HG03039 (cell line): ENCODE data around the gene ATP11A.

Experiments used
- ATAC-seq: cut with Tn5 transposase; IDR thresholded peaks from one replicate; pipeline ENCODE4 v1.9.1; 2021; ENCODE audit warnings: mild to moderate bottlenecking, moderate library complexity; ENCODE audit not compliant: unreplicated experiment

ATP11A gene

GRCh38 chr13:112812306-112813055, 122.6 kb downstream of the ATP11A start:
- ATAC-seq, result no peak

DNA sequence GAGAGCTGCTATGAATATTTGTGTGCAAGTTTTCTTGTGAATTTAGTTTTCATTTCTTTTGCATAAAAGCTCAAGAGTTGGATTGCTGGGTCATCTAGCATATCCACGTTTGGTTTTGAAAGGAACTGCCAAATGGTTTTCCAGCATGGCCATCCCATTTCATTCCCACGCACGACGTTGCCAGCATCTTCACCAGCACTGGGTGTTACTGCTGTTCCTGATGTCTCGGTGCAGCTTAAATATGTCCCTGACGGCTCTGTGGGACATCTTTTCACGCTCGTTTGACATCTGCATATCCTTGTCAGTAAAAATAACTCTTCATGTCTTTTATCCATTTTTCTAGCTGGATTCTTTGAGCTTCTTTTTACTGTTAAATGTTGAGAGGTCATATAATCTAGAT, 123.7 kb downstream of the ATP11A start:
- no peak for ATAC-seq

GRCh38 chr13:112814905-112815585, 125.2 kb downstream of the ATP11A start:
- ATAC-seq, result no peak

GRCh38 chr13:112815871-112816270, 126.0 kb downstream of the ATP11A start:
- ATAC-seq, result no peak

DNA sequence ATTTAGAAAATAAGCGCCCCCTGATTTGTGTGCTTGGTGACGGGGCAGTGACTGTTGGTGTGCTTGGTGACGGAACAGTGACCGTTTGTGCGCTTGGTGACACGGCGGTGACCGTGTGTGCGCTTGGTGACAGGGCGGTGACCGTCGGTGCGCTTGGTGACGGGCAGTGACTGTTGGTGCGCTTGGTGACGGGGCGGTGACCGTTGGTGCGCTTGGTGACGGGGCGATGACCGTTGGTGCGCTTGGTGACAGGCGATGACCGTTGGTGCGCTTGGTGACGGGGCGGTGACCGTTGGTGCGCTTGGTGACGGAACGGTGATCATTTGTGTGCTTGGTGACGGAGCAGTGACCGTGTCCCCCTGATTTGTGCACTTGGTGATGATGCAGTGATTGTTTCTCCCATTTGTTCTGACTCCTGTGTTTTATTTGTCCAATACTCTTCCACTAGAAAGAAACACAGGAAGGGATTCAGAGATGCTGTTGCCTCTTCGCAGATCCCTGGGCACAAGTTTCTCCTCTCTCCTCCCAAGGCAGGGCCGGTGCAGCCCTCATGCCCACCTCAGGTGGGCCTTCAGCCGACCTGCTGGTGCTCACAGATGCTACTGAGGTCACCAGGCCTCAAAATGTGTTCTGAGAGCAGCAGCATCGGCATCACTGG, 128.3 kb downstream of the ATP11A start:
- ATAC-seq, result no peak

DNA sequence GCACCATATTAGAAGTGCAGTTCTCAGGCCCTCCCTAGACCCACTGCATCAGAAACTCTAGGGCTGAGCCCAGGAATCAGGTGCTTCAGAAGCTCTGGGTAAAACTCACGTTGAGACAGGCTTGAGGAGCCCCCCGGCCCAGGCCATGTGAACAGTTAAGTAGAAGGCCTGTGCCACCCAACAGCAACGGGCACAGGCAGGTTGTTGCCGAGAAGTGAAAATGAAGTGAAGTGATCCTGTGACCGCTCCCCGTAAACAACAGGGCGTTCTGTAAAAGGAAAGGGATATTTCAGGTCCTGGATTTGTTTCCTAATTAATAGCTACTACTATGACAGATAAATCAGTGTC, 128.8 kb downstream of the ATP11A start:
- ATAC-seq, result no peak

- ATAC-seq, result no peak
These were observed 129.3 kb downstream of the ATP11A start for GRCh38 chr13:112819111-112819510.

DNA sequence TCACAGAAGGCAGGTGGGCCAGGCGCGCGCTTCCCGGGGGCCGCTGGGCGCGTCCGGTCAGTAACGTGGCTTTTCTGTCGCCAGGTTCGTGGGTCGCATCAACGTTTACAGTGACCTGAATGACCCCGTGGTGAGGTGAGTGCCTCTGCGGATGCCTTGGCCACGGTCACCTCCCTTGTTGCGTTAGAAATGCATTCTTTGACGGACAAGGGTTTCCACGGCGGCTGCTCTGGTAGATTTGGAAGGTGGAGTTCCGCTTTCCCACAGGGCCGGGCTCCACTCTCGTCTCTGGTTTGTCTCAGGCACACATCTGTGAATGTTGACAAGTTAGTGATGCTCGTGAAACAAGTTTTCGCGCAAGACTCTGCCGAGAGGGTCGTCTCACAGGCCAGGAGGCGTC, 130.0 kb downstream of the ATP11A start:
- ATAC-seq, result no peak

- no peak for ATAC-seq
These were observed 130.5 kb downstream of the ATP11A start for GRCh38 chr13:112820318-112820717.

GRCh38 chr13:112821340-112822055, 131.7 kb downstream of the ATP11A start:
- ATAC-seq, result no peak

DNA sequence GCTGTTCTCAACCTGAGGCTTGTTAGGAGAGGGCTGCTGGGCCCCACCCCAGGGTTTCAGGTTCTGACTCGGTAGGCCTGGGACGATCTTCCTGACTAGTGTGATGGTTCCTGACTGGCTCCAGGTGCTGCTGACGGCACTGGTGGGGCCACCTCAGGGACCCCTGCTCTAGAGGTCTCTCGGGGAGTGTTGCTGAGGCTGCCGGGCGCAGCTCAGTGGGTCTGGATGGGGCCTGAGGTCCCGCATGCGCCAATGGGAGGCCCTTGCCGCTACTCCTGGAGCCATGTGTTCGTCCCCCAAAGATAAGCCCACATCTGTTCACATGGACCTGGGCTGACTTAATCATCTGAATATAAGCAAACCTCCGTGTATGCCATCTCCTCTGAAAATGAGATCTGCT, 133.0 kb downstream of the ATP11A start:
- no peak for ATAC-seq

DNA sequence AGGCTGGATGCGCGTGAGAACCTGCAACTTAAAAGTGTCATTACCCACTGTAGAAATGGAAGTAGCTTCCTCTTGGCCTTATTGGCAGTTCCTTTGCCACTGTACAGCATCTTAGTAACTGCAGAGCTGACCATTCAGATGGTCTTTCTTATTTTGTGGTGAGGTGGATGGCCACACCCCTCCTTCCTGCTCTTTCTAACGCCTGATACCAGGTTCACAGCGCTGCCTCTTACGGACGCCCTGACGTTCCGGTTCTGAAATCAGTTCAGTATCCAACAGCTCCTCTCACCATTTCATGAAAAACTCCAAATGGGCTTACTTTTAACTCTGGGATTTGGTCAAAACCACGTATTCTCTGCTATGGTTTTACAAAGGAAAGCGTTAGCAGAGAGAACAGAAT, 134.6 kb downstream of the ATP11A start:
- no peak for ATAC-seq

DNA sequence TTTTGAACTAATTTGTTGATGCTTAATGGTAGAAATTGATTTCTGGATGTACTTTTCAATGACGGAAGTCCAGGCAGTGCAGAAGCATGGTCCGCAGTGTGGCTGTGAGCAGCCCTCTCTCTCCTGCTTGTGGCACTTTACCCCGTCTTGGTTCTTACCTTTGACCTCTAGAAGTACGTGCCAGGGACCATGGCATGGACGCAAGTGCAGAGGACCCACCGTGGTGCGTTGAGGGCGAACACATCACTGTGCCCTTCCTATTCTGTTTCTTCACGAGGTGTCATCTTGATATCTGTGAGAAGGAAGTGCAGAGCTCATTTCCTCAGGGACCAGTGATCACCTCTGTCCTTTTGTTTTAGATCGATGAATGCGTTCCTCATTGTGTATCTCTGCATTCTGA, 135.2 kb downstream of the ATP11A start:
- ATAC-seq, result no peak

- no peak for ATAC-seq
These were observed 136.0 kb downstream of the ATP11A start for GRCh38 chr13:112825875-112826274.

DNA sequence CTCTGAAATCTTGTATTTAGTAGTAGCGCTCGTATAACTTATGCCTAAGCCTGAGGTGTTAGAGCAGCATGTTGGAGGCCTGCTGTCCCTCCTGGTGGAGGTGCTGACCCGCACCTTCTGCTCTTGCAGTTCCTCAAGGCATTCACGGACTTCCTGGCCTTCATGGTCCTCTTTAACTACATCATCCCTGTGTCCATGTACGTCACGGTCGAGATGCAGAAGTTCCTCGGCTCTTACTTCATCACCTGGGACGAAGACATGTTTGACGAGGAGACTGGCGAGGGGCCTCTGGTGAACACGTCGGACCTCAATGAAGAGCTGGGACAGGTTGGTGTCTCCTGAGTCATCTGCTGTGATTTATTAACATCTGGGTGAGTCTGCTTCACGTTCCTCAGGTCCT, 136.7 kb downstream of the ATP11A start:
- no peak for ATAC-seq

- no peak for ATAC-seq
These were observed 138.4 kb downstream of the ATP11A start for GRCh38 chr13:112828082-112828699.

- no peak for ATAC-seq
These were observed 138.9 kb downstream of the ATP11A start for GRCh38 chr13:112828756-112829155.

DNA sequence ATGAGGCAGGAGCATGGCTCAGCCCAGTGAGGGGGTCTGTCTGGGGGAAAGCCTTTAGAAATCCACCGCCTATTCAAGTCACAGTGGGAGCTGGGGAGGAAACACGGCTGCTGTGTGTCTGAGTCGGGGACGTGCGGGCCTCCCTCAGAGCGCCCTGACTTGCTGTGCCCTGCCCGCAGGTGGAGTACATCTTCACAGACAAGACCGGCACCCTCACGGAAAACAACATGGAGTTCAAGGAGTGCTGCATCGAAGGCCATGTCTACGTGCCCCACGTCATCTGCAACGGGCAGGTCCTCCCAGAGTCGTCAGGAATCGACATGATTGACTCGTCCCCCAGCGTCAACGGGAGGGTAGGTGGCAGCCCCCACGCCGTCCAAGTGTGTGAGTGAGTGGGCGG, 141.4 kb downstream of the ATP11A start:
- ATAC-seq, result no peak

DNA sequence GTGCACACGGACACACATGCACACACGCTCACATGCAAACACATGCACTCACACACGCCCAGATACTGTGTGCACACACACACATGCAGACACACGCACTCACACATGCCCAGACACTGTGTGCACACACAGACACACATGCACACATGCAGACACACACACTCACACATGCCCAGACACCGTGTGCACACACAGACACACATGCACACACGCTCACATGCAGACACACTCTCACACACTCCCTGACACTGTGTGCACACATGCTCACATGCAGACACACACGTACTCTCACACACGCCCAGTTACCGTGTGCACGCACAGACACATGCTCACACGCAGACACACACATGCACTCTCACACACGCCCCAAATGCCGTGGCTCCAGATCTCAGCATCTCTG, 142.0 kb downstream of the ATP11A start:
- ATAC-seq, result no peak

DNA sequence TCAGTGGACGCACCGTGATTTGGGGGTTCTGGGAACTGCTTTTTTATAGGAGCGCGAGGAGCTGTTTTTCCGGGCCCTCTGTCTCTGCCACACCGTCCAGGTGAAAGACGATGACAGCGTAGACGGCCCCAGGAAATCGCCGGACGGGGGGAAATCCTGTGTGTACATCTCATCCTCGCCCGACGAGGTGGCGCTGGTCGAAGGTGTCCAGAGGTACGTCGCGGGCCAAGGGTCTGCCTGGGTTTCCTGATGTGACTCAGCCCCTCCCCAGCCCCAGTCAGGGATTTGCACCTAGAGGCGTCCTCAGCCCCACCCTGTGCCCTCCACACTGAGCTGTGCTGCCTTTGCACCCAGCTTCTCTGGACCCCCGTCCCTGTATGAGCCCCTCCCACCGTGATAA, 143.0 kb downstream of the ATP11A start:
- no peak for ATAC-seq
